Measurements from ENCODE around the gene MRPL32. TPM values are rescaled to one million over a fixed set of nuclear protein-coding genes. Genes with fewer than 3 reads are reported as not detected.
A peak's percentile ranks its signal among the peaks of the same experiment; 100 is the strongest.

The MRPL32 gene
- total and polyA plus RNA-seq, 9 donors, result 38.8 to 75.0 (median 49.0) TPM

GRCh38 chr7:42913591-42913990 is 18.6 kb upstream of the MRPL32 start:
- no peak for DNase-seq
- Histone ChIP-seq H3K9me3 (no peaks in the 10 kb centered on the region), H3K27ac (peak overlapping the region in 1 of 2 donors; percentile 65), H3K36me3 (no peaks in the 10 kb centered on the region), H3K4me1 (ENCODE audit: insufficient read depth) (peaks cover 13% of the 10 kb centered on the region), H3K4me3 (no peak overlapping the region), H3K27me3 (no peaks in the 10 kb centered on the region)
- no peak for TF ChIP-seq POLR2A (IDR thresholded peaks at IDR 0.05)
- TF ChIP-seq CTCF (IDR thresholded peaks at IDR 0.05), result no peak
- no peak for TF ChIP-seq EP300 (IDR thresholded peaks at IDR 0.05)
- intact Hi-C loops (cut with DNase I), result no loop called here
- WGBS, 3 donors, result 6 to 18% (median 7%) methylated on average over 2 of the region's 2 CpGs

GRCh38 chr7:42914009-42914408 is 18.2 kb upstream of the MRPL32 start:
- H3K4me1 ChIP-seq (ENCODE audit: insufficient read depth), result peaks cover 13% of the 10 kb centered on the region
- H3K36me3 ChIP-seq, result no peaks in the 10 kb centered on the region
- DNase-seq, result peak in 2 of 5 donors; percentile 40 to 57
- 13 to 19% (median 18%) methylated on average over 6 of the region's 6 CpGs for WGBS, 3 donors
- H3K9me3 ChIP-seq, result no peaks in the 10 kb centered on the region
- no peak overlapping the region for H3K4me3 ChIP-seq
- no peak for TF ChIP-seq CTCF (IDR thresholded peaks at IDR 0.05)
- H3K27me3 ChIP-seq, result no peaks in the 10 kb centered on the region
- intact Hi-C loops (cut with DNase I), result no loop called here
- peak overlapping the region in 1 of 2 donors; percentile 65 for H3K27ac ChIP-seq

- peak overlapping the region in 1 of 2 donors; percentile 65 for H3K27ac ChIP-seq
- peaks cover 13% of the 10 kb centered on the region for H3K4me1 ChIP-seq (ENCODE audit: insufficient read depth)
- intact Hi-C loops (cut with DNase I), result no loop called here
- H3K27me3 ChIP-seq, result no peaks in the 10 kb centered on the region
- no peak overlapping the region for H3K4me3 ChIP-seq
- H3K36me3 ChIP-seq, result no peaks in the 10 kb centered on the region
- 22 to 29% (median 29%) methylated on average over 5 of the region's 5 CpGs for WGBS, 3 donors
- DNase-seq, result peak in 1 of 5 donors; percentile 35
- H3K9me3 ChIP-seq, result no peaks in the 10 kb centered on the region
- TF ChIP-seq CTCF (IDR thresholded peaks at IDR 0.05), result no peak
Measured at GRCh38 chr7:42914421-42915045, 17.6 kb upstream of the MRPL32 start.

- H3K4me3 ChIP-seq, result no peak overlapping the region
- no peak for DNase-seq
- no peaks in the 10 kb centered on the region for H3K36me3 ChIP-seq
- no peak overlapping the region for H3K27ac ChIP-seq
- 5 to 9% (median 7%) methylated on average over 1 of the region's 1 CpG for WGBS, 3 donors
- TF ChIP-seq CTCF (IDR thresholded peaks at IDR 0.05) (no peak), POLR2A (IDR thresholded peaks at IDR 0.05) (no peak), EP300 (IDR thresholded peaks at IDR 0.05) (no peak)
- H3K4me1 ChIP-seq (ENCODE audit: insufficient read depth), result peaks cover 13% of the 10 kb centered on the region
- no peaks in the 10 kb centered on the region for H3K27me3 ChIP-seq
- no peaks in the 10 kb centered on the region for H3K9me3 ChIP-seq
- intact Hi-C loops (cut with DNase I), result no loop called here
Measured at GRCh38 chr7:42915356-42915755, 16.8 kb upstream of the MRPL32 start.

Data from ovary (tissue), 9 donors.